Esophagus muscularis mucosa (tissue), 3 donors: ENCODE measurements around the gene LIN9.

Source experiments
- POLR2AphosphoS5 ChIP-seq, 2 donors: sonication (generic); formaldehyde crosslinking; IDR thresholded peaks; one replicate each; pipeline ENCODE4 v1.6.1; 2017; ENCODE audit warnings: antibody characterized with exemption in 2 of 2
- TF ChIP-seq, protein P1 (sequence below), 3 experiments: fragments of 200-600 bp in 2 of 3; fragments of 450-650 bp in 1 of 3; sonication (generic) in 2 of 3; IDR thresholded peaks; one replicate each; pipeline ENCODE4 v1.5.1; 2017 to 2019; ENCODE audit warnings: antibody characterized with exemption in 3 of 3, mild to moderate bottlenecking in 2 of 3, moderate library complexity in 1 of 3

DNA sequence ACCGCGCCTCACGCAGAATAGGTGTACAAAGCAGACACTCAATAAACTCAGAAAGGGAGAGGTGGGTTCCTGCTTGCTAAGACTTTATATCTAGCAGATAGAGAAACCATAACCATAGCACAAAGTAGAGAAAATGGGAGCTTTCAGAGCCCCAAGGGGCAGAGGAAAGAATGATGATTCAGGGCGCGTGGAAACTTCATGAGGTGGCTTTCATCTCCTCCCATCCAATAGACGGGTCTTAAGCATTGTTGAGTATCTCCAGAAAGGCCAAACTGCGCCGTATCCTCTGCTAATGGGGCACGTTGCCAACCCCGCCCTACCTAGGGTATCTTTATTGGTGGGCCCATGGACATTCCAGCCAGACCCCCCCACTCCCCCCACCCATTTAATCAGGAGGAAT, 86.3 kb downstream of the LIN9 start:
- TF ChIP-seq, protein P1, sequence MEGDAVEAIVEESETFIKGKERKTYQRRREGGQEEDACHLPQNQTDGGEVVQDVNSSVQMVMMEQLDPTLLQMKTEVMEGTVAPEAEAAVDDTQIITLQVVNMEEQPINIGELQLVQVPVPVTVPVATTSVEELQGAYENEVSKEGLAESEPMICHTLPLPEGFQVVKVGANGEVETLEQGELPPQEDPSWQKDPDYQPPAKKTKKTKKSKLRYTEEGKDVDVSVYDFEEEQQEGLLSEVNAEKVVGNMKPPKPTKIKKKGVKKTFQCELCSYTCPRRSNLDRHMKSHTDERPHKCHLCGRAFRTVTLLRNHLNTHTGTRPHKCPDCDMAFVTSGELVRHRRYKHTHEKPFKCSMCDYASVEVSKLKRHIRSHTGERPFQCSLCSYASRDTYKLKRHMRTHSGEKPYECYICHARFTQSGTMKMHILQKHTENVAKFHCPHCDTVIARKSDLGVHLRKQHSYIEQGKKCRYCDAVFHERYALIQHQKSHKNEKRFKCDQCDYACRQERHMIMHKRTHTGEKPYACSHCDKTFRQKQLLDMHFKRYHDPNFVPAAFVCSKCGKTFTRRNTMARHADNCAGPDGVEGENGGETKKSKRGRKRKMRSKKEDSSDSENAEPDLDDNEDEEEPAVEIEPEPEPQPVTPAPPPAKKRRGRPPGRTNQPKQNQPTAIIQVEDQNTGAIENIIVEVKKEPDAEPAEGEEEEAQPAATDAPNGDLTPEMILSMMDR (IDR thresholded peaks at IDR 0.05), result no peak
- TF ChIP-seq POLR2AphosphoS5 (IDR thresholded peaks at IDR 0.05), result no peak
